Measurements from ENCODE around the gene KCNAB2. TPM values are rescaled to one million over a fixed set of nuclear protein-coding genes. Genes with fewer than 3 reads are reported as not detected.

KCNAB2 gene
- total RNA-seq, 1 donor = 5.8 TPM

GRCh38 chr1:5998906-5999301 is 46.8 kb upstream of the KCNAB2 start:
- H3K9me3 ChIP-seq (ENCODE audit: low read depth, low read length) = no peaks in the 10 kb centered on the region
- no peak for DNase-seq (ENCODE audit: insufficient read length, low spot score, missing footprints)
- no peak overlapping the region for H3K4me2 ChIP-seq (ENCODE audit: insufficient read depth, low read length)
- no peak overlapping the region for H2AFZ ChIP-seq (ENCODE audit: low read length)
- no peak for TF ChIP-seq CTCF (IDR thresholded peaks at IDR 0.05; ENCODE audit: extremely low read depth, low read depth, low read length)
- peaks cover 10% of the 10 kb centered on the region for H4K20me1 ChIP-seq (ENCODE audit: insufficient read depth, low read length)
- no peaks in the 10 kb centered on the region for H3K4me1 ChIP-seq (ENCODE audit: insufficient read depth, low read length)
- H3K79me2 ChIP-seq (ENCODE audit: insufficient read depth, low read length) = no peaks in the 10 kb centered on the region
- H3K4me3 ChIP-seq (ENCODE audit: insufficient read depth, low read length) = no peak overlapping the region
- H3K27me3 ChIP-seq (ENCODE audit: insufficient read depth, low read length) = no peaks in the 10 kb centered on the region
- no peak overlapping the region for H3K27ac ChIP-seq (ENCODE audit: low read depth, low read length)
- no peaks in the 10 kb centered on the region for H3K36me3 ChIP-seq (ENCODE audit: insufficient read depth, low read length)

- no peak overlapping the region for H3K4me3 ChIP-seq (ENCODE audit: insufficient read depth, low read length)
- H2AFZ ChIP-seq (ENCODE audit: low read length) = no peak overlapping the region
- H4K20me1 ChIP-seq (ENCODE audit: insufficient read depth, low read length) = peaks cover 10% of the 10 kb centered on the region
- no peaks in the 10 kb centered on the region for H3K79me2 ChIP-seq (ENCODE audit: insufficient read depth, low read length)
- no peak for TF ChIP-seq CTCF (IDR thresholded peaks at IDR 0.05; ENCODE audit: extremely low read depth, low read depth, low read length)
- no peak overlapping the region for H3K4me2 ChIP-seq (ENCODE audit: insufficient read depth, low read length)
- no peaks in the 10 kb centered on the region for H3K27me3 ChIP-seq (ENCODE audit: insufficient read depth, low read length)
- no peaks in the 10 kb centered on the region for H3K36me3 ChIP-seq (ENCODE audit: insufficient read depth, low read length)
- no peaks in the 10 kb centered on the region for H3K4me1 ChIP-seq (ENCODE audit: insufficient read depth, low read length)
- H3K9me3 ChIP-seq (ENCODE audit: low read depth, low read length) = no peaks in the 10 kb centered on the region
- no peak overlapping the region for H3K27ac ChIP-seq (ENCODE audit: low read depth, low read length)
- peak; percentile 76 for DNase-seq (ENCODE audit: insufficient read length, low spot score, missing footprints)
These were observed 45.8 kb upstream of the KCNAB2 start for GRCh38 chr1:5999711-6000443.

- H3K4me2 ChIP-seq (ENCODE audit: insufficient read depth, low read length) = no peak overlapping the region
- DNase-seq (ENCODE audit: insufficient read length, low spot score, missing footprints) = peak; percentile 85
- no peak overlapping the region for H2AFZ ChIP-seq (ENCODE audit: low read length)
- no peak overlapping the region for H3K27ac ChIP-seq (ENCODE audit: low read depth, low read length)
- no peaks in the 10 kb centered on the region for H3K36me3 ChIP-seq (ENCODE audit: insufficient read depth, low read length)
- peaks cover 10% of the 10 kb centered on the region for H4K20me1 ChIP-seq (ENCODE audit: insufficient read depth, low read length)
- H3K4me3 ChIP-seq (ENCODE audit: insufficient read depth, low read length) = no peak overlapping the region
- no peaks in the 10 kb centered on the region for H3K27me3 ChIP-seq (ENCODE audit: insufficient read depth, low read length)
- TF ChIP-seq CTCF (IDR thresholded peaks at IDR 0.05; ENCODE audit: extremely low read depth, low read depth, low read length) = no peak
- H3K9me3 ChIP-seq (ENCODE audit: low read depth, low read length) = no peaks in the 10 kb centered on the region
- no peaks in the 10 kb centered on the region for H3K79me2 ChIP-seq (ENCODE audit: insufficient read depth, low read length)
- H3K4me1 ChIP-seq (ENCODE audit: insufficient read depth, low read length) = no peaks in the 10 kb centered on the region
These were observed 45.0 kb upstream of the KCNAB2 start for GRCh38 chr1:6000444-6001288.

GRCh38 chr1:6001992-6002576 is 43.6 kb upstream of the KCNAB2 start:
- no peak overlapping the region for H2AFZ ChIP-seq (ENCODE audit: low read length)
- no peaks in the 10 kb centered on the region for H3K4me1 ChIP-seq (ENCODE audit: insufficient read depth, low read length)
- H4K20me1 ChIP-seq (ENCODE audit: insufficient read depth, low read length) = peaks cover 10% of the 10 kb centered on the region
- peak; percentile 82 for DNase-seq (ENCODE audit: insufficient read length, low spot score, missing footprints)
- no peak overlapping the region for H3K27ac ChIP-seq (ENCODE audit: low read depth, low read length)
- H3K27me3 ChIP-seq (ENCODE audit: insufficient read depth, low read length) = no peaks in the 10 kb centered on the region
- no peak overlapping the region for H3K4me2 ChIP-seq (ENCODE audit: insufficient read depth, low read length)
- H3K9me3 ChIP-seq (ENCODE audit: low read depth, low read length) = no peaks in the 10 kb centered on the region
- H3K79me2 ChIP-seq (ENCODE audit: insufficient read depth, low read length) = no peaks in the 10 kb centered on the region
- no peaks in the 10 kb centered on the region for H3K36me3 ChIP-seq (ENCODE audit: insufficient read depth, low read length)
- no peak overlapping the region for H3K4me3 ChIP-seq (ENCODE audit: insufficient read depth, low read length)
- no peak for TF ChIP-seq CTCF (IDR thresholded peaks at IDR 0.05; ENCODE audit: extremely low read depth, low read depth, low read length)

All from osteoblast (primary cell).